ENCODE data around the gene GALNT17. TPM values are rescaled to one million over a fixed set of nuclear protein-coding genes. Genes with fewer than 3 reads are reported as not detected.

The GALNT17 gene
- total RNA-seq, 1 experiment from 2014 or later, result not detected

DNA sequence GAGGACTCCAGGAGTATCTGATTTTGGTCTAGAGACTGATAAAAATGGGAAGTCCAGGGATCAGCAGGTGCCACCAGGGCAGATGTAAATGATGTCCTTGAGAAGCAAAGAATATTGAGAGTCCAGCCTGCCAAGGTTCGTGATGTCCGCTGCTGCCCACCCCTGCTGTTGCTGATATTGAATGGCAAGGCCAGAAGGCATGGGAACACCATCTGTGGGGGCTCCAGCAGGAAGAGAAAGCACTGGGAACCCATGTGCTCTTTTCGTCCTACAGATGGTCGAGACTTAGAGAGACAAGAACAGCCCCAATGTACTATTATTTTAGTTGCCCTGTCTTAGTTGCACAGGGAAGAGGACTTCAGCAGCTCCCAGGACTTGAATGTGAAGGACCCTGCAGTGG lies 363.9 kb downstream of the GALNT17 start:
- peaks cover 10% of the 10 kb centered on the region; the same call in 1 of the 2 replicates for H3K9me3 ChIP-seq (replicated peaks)
- no peak for DNase-seq (ENCODE audit: low read depth in 1 of 2, low spot score in 2 of 2)
- H3K36me3 ChIP-seq, result no peaks in the 10 kb centered on the region
- H3K27me3 ChIP-seq (replicated peaks), result no peaks in the 10 kb centered on the region
- no peak overlapping the region for H3K27ac ChIP-seq
- no peaks in the 10 kb centered on the region for H3K4me1 ChIP-seq (replicated peaks)
- H3K4me3 ChIP-seq, result no peak overlapping the region

- H3K27ac ChIP-seq, result no peak overlapping the region
- H3K9me3 ChIP-seq (replicated peaks), result peaks cover 10% of the 10 kb centered on the region
- DNase-seq (ENCODE audit: low read depth in 1 of 2, low spot score in 2 of 2), result no peak
- H3K27me3 ChIP-seq (replicated peaks), result no peaks in the 10 kb centered on the region
- H3K36me3 ChIP-seq, result no peaks in the 10 kb centered on the region
- no peak overlapping the region for H3K4me3 ChIP-seq
- no peaks in the 10 kb centered on the region for H3K4me1 ChIP-seq (replicated peaks)
Observed at GRCh38 chr7:71497256-71497946, 365.5 kb downstream of the GALNT17 start.

- no peak for DNase-seq (ENCODE audit: low read depth in 1 of 2, low spot score in 2 of 2)
- Histone ChIP-seq H3K4me3 (no peak overlapping the region), H3K27ac (no peak overlapping the region), H3K27me3 (replicated peaks) (no peaks in the 10 kb centered on the region), H3K9me3 (replicated peaks) (peaks cover 10% of the 10 kb centered on the region), H3K36me3 (no peaks in the 10 kb centered on the region), H3K4me1 (replicated peaks) (no peaks in the 10 kb centered on the region)
Observed at GRCh38 chr7:71498381-71498780, 366.4 kb downstream of the GALNT17 start.

- Histone ChIP-seq H3K36me3 (no peaks in the 10 kb centered on the region), H3K4me1 (replicated peaks) (no peaks in the 10 kb centered on the region), H3K4me3 (no peak overlapping the region), H3K9me3 (replicated peaks) (peaks cover 2% of the 10 kb centered on the region), H3K27ac (no peak overlapping the region), H3K27me3 (replicated peaks) (no peaks in the 10 kb centered on the region)
- no peak for DNase-seq (ENCODE audit: low read depth in 1 of 2, low spot score in 2 of 2)
Observed at GRCh38 chr7:71504697-71505441, 372.9 kb downstream of the GALNT17 start.

- Histone ChIP-seq H3K9me3 (replicated peaks) (0 out of 2 replicates have a peak, but pooled peaks cover 2% of the 10 kb centered on the region), H3K36me3 (no peaks in the 10 kb centered on the region), H3K27me3 (replicated peaks) (no peaks in the 10 kb centered on the region), H3K4me1 (replicated peaks) (no peaks in the 10 kb centered on the region), H3K4me3 (no peak overlapping the region), H3K27ac (no peak overlapping the region)
- DNase-seq (ENCODE audit: low read depth in 1 of 2, low spot score in 2 of 2), result no peak
Observed at GRCh38 chr7:71506822-71507221, 374.9 kb downstream of the GALNT17 start.

DNA sequence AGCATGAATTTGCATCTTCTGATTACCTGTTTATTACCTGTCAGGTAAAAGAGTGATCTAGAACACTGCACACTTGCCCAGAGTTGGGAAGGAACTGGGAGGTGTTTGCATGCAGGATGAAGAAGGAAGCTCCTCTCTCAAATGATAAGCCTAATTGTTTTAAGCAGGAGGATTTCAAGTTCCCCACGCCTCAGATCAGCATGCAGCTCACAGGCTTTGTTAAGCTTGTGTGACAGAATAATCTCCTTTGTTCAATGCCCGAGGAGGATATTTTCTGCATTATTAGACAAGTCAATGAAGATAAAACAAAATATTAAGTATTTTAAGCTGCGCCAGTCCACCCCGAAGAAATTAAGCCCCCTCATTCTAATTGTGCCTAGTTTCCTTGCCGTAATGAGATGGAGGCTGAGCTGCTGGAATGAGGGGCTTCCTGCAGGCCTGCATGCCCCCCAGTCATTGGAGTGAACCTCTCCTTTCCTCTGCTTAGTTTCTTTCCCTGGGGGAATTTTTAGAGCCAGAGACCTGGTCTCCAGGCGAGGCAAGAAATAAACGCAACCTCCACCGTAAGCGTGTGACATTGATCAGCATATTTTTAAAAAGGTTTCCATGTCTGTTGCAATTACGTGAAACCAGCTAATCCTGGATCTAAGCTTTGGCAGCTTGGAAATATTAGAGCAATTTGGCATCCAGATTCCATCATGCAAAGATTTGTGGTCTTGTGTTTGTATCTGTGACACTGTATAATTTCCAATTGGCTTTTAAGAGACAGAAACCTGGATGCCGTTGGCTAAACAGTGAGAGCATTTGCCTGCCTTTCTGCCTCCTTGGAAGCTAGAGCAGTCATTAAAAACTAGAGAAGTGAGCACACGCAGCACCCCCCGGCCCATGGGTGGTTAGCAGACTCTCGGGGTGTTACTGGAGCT lies 376.0 kb downstream of the GALNT17 start:
- 0 out of 2 replicates have a peak, but pooled peaks cover 2% of the 10 kb centered on the region for H3K9me3 ChIP-seq (replicated peaks)
- DNase-seq (ENCODE audit: low read depth in 1 of 2, low spot score in 2 of 2), result no peak

GRCh38 chr7:71509381-71509780 lies 377.4 kb downstream of the GALNT17 start:
- Histone ChIP-seq H3K4me3 (no peak overlapping the region), H3K27me3 (replicated peaks) (no peaks in the 10 kb centered on the region)

More for the DNA sequence above, 376.0 kb downstream of the GALNT17 start:
- H3K27ac ChIP-seq, result no peak overlapping the region
- no peak overlapping the region for H3K4me3 ChIP-seq
- no peaks in the 10 kb centered on the region for H3K4me1 ChIP-seq (replicated peaks)
- no peaks in the 10 kb centered on the region for H3K36me3 ChIP-seq
- H3K27me3 ChIP-seq (replicated peaks), result no peaks in the 10 kb centered on the region

DNA sequence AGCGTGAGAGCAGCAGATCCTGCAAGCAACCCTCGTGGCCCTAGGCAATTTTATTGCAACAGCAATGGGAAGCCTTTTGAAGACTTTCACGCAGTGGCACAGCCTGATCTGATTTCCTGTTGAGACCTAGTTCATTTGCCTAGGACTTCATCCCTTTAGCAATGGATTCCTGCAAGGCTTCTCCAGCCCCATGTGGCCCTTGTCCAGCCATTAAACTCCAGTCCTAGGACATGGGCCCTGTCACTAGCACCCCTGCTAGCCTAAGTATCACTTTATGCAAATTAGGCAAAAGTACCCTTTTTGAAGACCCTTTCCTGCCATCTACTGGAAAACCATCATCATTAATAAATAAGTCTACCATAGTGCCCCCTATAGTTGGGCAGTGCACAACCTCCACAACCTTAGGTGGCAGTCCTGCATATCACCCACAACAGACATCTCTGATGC lies 379.4 kb downstream of the GALNT17 start:
- Histone ChIP-seq H3K9me3 (replicated peaks) (no peaks in the 10 kb centered on the region), H3K4me3 (no peak overlapping the region), H3K4me1 (replicated peaks) (no peaks in the 10 kb centered on the region), H3K36me3 (no peaks in the 10 kb centered on the region), H3K27me3 (replicated peaks) (no peaks in the 10 kb centered on the region), H3K27ac (no peak overlapping the region)
- DNase-seq (ENCODE audit: low read depth in 1 of 2, low spot score in 2 of 2), result no peak

More at GRCh38 chr7:71509381-71509780, 377.4 kb downstream of the GALNT17 start:
- Histone ChIP-seq H3K27ac (no peak overlapping the region), H3K4me1 (replicated peaks) (no peaks in the 10 kb centered on the region), H3K9me3 (replicated peaks) (0 out of 2 replicates have a peak, but pooled peaks cover 2% of the 10 kb centered on the region), H3K36me3 (no peaks in the 10 kb centered on the region)
- no peak for DNase-seq (ENCODE audit: low read depth in 1 of 2, low spot score in 2 of 2)

- no peak overlapping the region for H3K27ac ChIP-seq
- no peak for DNase-seq (ENCODE audit: low read depth in 1 of 2, low spot score in 2 of 2)
- no peak overlapping the region for H3K4me3 ChIP-seq
- peaks cover 7% of the 10 kb centered on the region; the same call in 1 of the 2 replicates for H3K9me3 ChIP-seq (replicated peaks)
- H3K4me1 ChIP-seq (replicated peaks), result no peaks in the 10 kb centered on the region
- no peaks in the 10 kb centered on the region for H3K36me3 ChIP-seq
- no peaks in the 10 kb centered on the region for H3K27me3 ChIP-seq (replicated peaks)
Observed at GRCh38 chr7:71517940-71518699, 386.2 kb downstream of the GALNT17 start.

DNA sequence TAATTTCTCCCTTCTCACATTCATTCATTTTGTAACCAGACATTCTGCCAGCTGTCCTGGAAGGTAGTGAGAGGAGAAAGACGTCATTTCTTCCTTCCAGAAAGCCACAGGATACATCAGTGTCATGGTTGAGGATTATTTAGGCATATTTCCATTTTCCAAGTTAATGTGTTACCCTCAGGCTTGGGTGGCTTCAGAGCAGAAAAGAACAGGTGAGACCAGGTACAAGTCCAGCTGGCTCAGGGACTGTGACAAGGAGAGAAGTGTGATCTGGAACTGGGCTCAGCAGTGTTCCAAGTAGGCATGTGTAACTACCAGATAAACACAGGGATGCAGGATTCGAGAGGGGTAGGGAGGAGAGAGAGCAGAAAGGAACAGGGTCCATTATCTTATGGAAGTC lies 386.9 kb downstream of the GALNT17 start:
- DNase-seq (ENCODE audit: low read depth in 1 of 2, low spot score in 2 of 2), result no peak
- H3K4me1 ChIP-seq (replicated peaks), result no peaks in the 10 kb centered on the region
- H3K9me3 ChIP-seq (replicated peaks), result peaks cover 7% of the 10 kb centered on the region; the same call in 1 of the 2 replicates
- no peaks in the 10 kb centered on the region for H3K36me3 ChIP-seq
- H3K4me3 ChIP-seq, result no peak overlapping the region
- H3K27me3 ChIP-seq (replicated peaks), result no peaks in the 10 kb centered on the region
- H3K27ac ChIP-seq, result no peak overlapping the region

GRCh38 chr7:71521506-71521905 lies 389.6 kb downstream of the GALNT17 start:
- no peak overlapping the region for H3K27ac ChIP-seq
- DNase-seq (ENCODE audit: low read depth in 1 of 2, low spot score in 2 of 2), result no peak

GRCh38 chr7:71526106-71526505 lies 394.2 kb downstream of the GALNT17 start:
- DNase-seq (ENCODE audit: low read depth in 1 of 2, low spot score in 2 of 2), result no peak
- Histone ChIP-seq H3K27ac (no peak overlapping the region), H3K4me1 (replicated peaks) (no peaks in the 10 kb centered on the region), H3K36me3 (no peaks in the 10 kb centered on the region), H3K9me3 (replicated peaks) (peaks cover 5% of the 10 kb centered on the region), H3K27me3 (replicated peaks) (no peaks in the 10 kb centered on the region), H3K4me3 (no peak overlapping the region)

More at GRCh38 chr7:71521506-71521905, 389.6 kb downstream of the GALNT17 start:
- Histone ChIP-seq H3K36me3 (no peaks in the 10 kb centered on the region), H3K4me1 (replicated peaks) (no peaks in the 10 kb centered on the region), H3K4me3 (no peak overlapping the region), H3K27me3 (replicated peaks) (no peaks in the 10 kb centered on the region), H3K9me3 (replicated peaks) (peaks cover 7% of the 10 kb centered on the region)

DNA sequence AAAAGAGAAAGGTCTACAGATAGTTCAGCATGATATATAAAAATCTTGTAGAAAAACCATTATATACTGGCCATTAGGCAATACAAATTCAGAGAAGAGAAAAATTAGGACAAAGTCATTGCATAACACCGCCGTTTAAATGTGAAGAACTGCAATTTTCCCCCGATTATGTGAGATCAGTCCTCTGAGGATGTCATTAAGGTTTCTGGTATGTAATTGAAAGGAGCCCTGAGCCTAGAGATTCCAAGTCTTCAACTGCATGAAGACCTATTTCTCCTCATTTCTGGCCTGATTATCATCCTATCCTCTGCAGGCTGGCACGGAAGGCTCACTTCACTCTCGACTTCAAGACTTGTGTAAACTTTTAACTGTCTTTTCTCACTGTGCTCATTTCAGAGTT lies 395.3 kb downstream of the GALNT17 start:
- Histone ChIP-seq H3K4me1 (replicated peaks) (no peaks in the 10 kb centered on the region), H3K27ac (no peak overlapping the region), H3K4me3 (no peak overlapping the region), H3K9me3 (replicated peaks) (peaks cover 2% of the 10 kb centered on the region; the same call in 1 of the 2 replicates), H3K36me3 (no peaks in the 10 kb centered on the region), H3K27me3 (replicated peaks) (no peaks in the 10 kb centered on the region)
- no peak for DNase-seq (ENCODE audit: low read depth in 1 of 2, low spot score in 2 of 2)

All from SJSA1 (cell line).